Mononuclear cell (primary cell): Measurements from ENCODE around the gene TMEM139. TPM values are rescaled to one million over a fixed set of nuclear protein-coding genes. Genes with fewer than 3 reads are reported as not detected.
"Not testable (repeated sequence)": the region's sequence is repeated elsewhere in the genome, so short reads cannot be mapped to it uniquely, and the experiment has no call there.

Experiments used
- H3K27me3 ChIP-seq: 2 replicates; pipeline ENCODE4 v1.6.0; 2011; ENCODE audit warnings: low read length, control low read depth; ENCODE audit not compliant: insufficient read depth
- H3K4me1 ChIP-seq: 2 replicates; pipeline ENCODE4 v1.5.1; 2011; ENCODE audit warnings: mild to moderate bottlenecking, low read length, control low read depth; ENCODE audit not compliant: insufficient read depth
- H3K4me3 ChIP-seq: 2 replicates; pipeline ENCODE4 v1.5.1; 2011; ENCODE audit warnings: mild to moderate bottlenecking, low read length, moderate library complexity
- H3K9me3 ChIP-seq: 2 replicates; pipeline ENCODE4 v1.5.1; 2011; ENCODE audit warnings: low read depth, mild to moderate bottlenecking, control low read depth, low read length
- total RNA-seq: library from RNA; depleted of rRNA; stranded (reverse); fragments of >200 nt; gene quantifications from one replicate; pipeline ENCODE4 v1.2.3, GENCODE V29; 2012

The TMEM139 gene
- total RNA-seq, 1 donor = 0.10 TPM

GRCh38 chr7:143250199-143250598 is 34.6 kb upstream of the TMEM139 start:
- no peaks in the 10 kb centered on the region for H3K27me3 ChIP-seq
- peaks cover 43% of the 10 kb centered on the region for H3K4me1 ChIP-seq
- H3K4me3 ChIP-seq = no peak overlapping the region
- H3K9me3 ChIP-seq = peaks cover 10% of the 10 kb centered on the region

DNA sequence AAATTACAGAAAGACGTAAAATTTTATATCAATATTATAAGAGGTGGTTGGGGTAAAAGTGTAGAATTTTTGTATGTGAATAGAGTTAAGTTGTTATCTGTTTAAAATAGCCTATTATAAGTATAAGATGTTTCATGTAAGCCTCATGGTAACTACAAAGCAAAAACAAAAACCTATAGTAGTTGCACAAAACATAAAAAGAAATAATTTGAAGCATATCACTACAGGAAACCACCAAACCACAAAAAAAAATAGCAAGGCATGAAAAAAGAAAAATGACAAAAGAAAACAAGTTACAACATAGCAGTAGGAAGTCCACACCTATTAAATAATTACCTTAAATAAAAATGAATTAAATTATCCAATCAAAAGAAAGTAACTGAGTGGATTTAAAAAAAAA is 33.9 kb upstream of the TMEM139 start:
- Histone ChIP-seq H3K27me3 (no peaks in the 10 kb centered on the region), H3K4me1 (peaks cover 37% of the 10 kb centered on the region), H3K9me3 (peaks cover 10% of the 10 kb centered on the region), H3K4me3 (no peak overlapping the region)

GRCh38 chr7:143252006-143252405 is 32.8 kb upstream of the TMEM139 start:
- Histone ChIP-seq H3K27me3 (no peaks in the 10 kb centered on the region), H3K9me3 (peaks cover 10% of the 10 kb centered on the region), H3K4me3 (no peak overlapping the region), H3K4me1 (peaks cover 34% of the 10 kb centered on the region)

GRCh38 chr7:143255564-143255963 is 29.2 kb upstream of the TMEM139 start:
- H3K4me3 ChIP-seq = no peak overlapping the region
- H3K4me1 ChIP-seq = peaks cover 13% of the 10 kb centered on the region
- no peaks in the 10 kb centered on the region for H3K27me3 ChIP-seq
- peaks cover 10% of the 10 kb centered on the region for H3K9me3 ChIP-seq

- peaks cover 10% of the 10 kb centered on the region for H3K9me3 ChIP-seq
- no peak overlapping the region for H3K4me3 ChIP-seq
- peaks cover 12% of the 10 kb centered on the region for H3K4me1 ChIP-seq
- no peaks in the 10 kb centered on the region for H3K27me3 ChIP-seq
These were observed 28.4 kb upstream of the TMEM139 start for GRCh38 chr7:143256325-143256724.

- peaks cover 10% of the 10 kb centered on the region for H3K9me3 ChIP-seq
- H3K4me3 ChIP-seq = no peak overlapping the region
- H3K4me1 ChIP-seq = peaks cover 6% of the 10 kb centered on the region
- H3K27me3 ChIP-seq = no peaks in the 10 kb centered on the region
These were observed 27.8 kb upstream of the TMEM139 start for GRCh38 chr7:143256932-143257331.

DNA sequence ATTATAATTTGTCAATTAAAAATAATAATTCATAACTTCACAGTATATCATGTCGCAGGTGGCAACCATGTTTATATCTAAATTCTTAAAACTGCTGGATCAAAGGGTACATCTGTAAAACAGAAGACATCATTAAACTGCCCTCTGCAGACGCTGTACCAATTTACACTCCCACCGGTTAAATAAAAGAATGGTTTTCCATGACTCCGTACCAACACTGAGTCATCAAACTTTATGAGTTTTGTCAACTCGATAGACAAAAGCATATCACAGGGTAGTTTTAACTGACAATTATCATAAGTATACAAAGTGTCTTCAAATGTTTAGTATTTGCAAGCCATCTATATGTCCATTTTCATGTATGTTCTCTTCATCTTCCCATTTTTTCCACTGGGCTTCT is 27.3 kb upstream of the TMEM139 start:
- Histone ChIP-seq H3K4me3 (no peak overlapping the region), H3K4me1 (peaks cover 5% of the 10 kb centered on the region), H3K9me3 (peaks cover 10% of the 10 kb centered on the region), H3K27me3 (no peaks in the 10 kb centered on the region)

- Histone ChIP-seq H3K9me3 (peaks cover 5% of the 10 kb centered on the region), H3K4me3 (no peak overlapping the region), H3K4me1 (peaks cover 11% of the 10 kb centered on the region), H3K27me3 (no peaks in the 10 kb centered on the region)
These were observed 25.9 kb upstream of the TMEM139 start for GRCh38 chr7:143258831-143259230.

DNA sequence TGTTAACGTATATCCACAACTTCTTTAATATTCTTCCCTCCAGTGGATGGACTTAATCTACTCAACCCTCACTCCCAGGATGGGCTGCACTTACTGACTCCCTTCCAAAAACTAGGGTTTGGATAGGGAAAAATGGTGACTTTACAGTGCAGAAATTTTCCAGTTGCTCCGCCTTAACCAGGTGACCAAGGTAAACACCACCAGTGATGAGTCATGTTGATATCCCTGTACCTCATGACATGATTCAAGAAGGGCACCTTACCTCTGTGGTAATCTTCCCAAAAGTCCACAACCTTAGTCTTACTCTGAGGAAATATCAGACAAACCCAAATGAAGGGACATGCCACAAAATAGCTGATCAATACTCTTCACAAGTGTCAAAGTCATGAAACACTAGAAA is 25.0 kb upstream of the TMEM139 start:
- H3K9me3 ChIP-seq = no peaks in the 10 kb centered on the region
- H3K4me1 ChIP-seq = peaks cover 20% of the 10 kb centered on the region
- H3K4me3 ChIP-seq = no peak overlapping the region
- H3K27me3 ChIP-seq = no peaks in the 10 kb centered on the region

GRCh38 chr7:143261901-143262300 is 22.9 kb upstream of the TMEM139 start:
- Histone ChIP-seq H3K9me3 (no peaks in the 10 kb centered on the region), H3K27me3 (no peaks in the 10 kb centered on the region), H3K4me1 (peaks cover 37% of the 10 kb centered on the region), H3K4me3 (no peak overlapping the region)

DNA sequence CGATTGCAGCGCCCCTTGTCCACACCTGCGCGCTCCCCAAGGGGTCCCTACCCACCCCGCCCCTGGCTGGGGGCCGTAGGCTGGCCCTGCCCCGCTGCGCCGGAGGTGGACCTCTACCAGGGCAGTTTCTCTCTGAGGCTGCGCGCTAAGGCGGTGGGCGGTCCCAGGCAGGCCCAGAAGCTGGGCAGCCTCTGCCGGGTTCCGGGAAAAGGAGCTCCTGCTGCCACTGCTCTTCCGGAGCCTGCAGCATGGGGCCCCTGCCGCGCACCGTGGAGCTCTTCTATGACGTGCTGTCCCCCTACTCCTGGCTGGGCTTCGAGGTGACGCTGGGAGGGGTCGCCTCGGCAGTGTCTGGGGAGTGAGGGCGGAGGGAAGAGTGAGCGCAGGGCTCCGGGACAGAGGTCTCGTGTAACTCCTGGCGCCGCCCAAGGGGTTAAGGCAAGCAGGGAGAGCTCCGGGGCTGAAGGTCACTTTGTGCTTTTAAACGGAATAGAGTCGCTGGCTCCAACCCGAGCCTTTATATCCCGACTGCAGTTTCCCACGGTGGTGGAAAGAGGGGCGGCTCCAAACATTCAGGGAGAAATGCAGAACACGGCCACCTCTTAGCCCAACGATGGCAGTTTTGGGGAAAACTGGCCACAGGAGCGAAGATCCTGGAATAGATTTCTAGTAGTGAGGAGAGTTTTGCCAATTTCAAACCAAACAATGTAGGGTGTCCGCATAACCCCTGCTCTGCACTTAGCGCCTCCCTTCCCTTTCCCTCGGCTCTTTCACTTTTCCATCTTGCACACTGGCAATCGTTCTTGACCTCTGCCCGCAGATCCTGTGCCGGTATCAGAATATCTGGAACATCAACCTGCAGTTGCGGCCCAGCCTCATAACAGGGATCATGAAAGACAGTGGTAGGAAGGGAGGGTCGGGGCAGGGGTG is 21.2 kb upstream of the TMEM139 start, which contains the start of gene GSTK1:
Gene GSTK1, plus strand, starts transcription at position 176 of the 930 bp plus-strand sequence. Its CDS starts 73 bp downstream, at position 249.
- H3K4me3 ChIP-seq = peak within 1 kb of the TSS; percentile 75
- H3K27me3 ChIP-seq = no peaks in the 10 kb centered on the region
- no peaks in the 10 kb centered on the region for H3K9me3 ChIP-seq
- peaks cover 38% of the 10 kb centered on the region for H3K4me1 ChIP-seq

GRCh38 chr7:143264196-143264568 is 20.6 kb upstream of the TMEM139 start:
- not testable (repeated sequence) for H3K27me3 ChIP-seq, H3K9me3 ChIP-seq
- peaks cover 41% of the 10 kb centered on the region for H3K4me1 ChIP-seq
- H3K4me3 ChIP-seq = peak overlapping the region; percentile 75

DNA sequence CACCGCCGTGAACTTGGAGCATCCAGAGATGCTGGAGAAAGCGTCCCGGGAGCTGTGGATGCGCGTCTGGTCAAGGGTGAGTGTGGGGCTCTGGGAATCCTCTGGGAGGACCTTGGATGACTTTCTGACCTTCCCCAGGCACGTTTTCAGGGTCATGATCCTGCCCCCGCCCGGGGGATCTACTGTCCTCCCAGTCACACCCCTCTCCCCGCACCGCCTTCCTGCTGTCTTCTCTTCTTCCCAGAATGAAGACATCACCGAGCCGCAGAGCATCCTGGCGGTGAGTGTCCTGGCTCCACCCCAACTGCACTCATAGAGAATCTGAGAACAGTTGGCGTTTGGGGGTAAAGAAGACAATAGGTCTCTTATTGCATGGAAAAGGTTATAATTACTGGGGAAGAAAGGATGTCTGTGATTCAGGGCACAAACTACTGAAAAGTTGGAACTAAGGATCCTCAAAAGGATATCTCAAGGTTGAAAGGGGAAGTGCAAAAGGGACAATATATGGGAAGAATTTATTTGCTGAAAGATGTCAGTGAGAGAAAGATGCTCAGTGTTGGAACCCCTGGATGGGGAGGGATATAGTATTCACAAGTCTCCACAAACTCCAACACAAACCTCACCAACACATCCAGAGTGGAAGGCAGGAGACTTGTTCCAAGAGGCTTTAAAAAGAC is 19.6 kb upstream of the TMEM139 start:
- H3K4me1 ChIP-seq = peaks cover 42% of the 10 kb centered on the region
- peak overlapping the region; percentile 2 for H3K4me3 ChIP-seq
- no peaks in the 10 kb centered on the region for H3K27me3 ChIP-seq
- no peaks in the 10 kb centered on the region for H3K9me3 ChIP-seq

- Histone ChIP-seq H3K27me3 (no peaks in the 10 kb centered on the region), H3K4me3 (no peak overlapping the region), H3K4me1 (peaks cover 30% of the 10 kb centered on the region), H3K9me3 (no peaks in the 10 kb centered on the region)
These were observed 15.5 kb upstream of the TMEM139 start for GRCh38 chr7:143269251-143269650.

DNA sequence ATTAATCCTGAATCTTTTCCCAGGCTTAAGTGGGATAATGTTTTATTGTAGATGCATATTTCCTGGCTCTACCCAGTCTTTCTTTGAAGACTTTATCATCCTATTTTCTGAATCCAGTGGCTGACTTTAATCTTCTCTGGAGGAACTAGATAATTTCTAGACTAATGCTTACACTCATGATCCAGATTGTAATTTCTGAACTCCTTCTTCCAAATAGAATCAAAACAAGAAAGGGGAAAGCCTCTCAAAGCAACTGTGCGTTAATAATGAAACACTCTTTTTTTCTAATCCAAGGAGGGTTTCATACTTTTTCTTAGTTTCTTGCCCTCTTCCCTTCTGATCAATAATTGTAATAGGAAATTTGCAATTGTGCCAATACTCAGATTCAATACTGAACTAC is 13.5 kb upstream of the TMEM139 start:
- Histone ChIP-seq H3K9me3 (no peaks in the 10 kb centered on the region), H3K27me3 (no peaks in the 10 kb centered on the region), H3K4me1 (peaks cover 12% of the 10 kb centered on the region), H3K4me3 (no peak overlapping the region)
